ENCODE results near the gene INTS4.
"Not testable (repeated sequence)": the region's sequence is repeated elsewhere in the genome, so short reads cannot be mapped to it uniquely, and the experiment has no call there.

Gene INTS4

GRCh38 chr11:77851503-77851902 lies 143.0 kb downstream of the INTS4 start:
- no peak for ATAC-seq
- TF ChIP-seq RARB (CRISPR knock-in tag; IDR thresholded peaks at IDR 0.05) (no peak), GLIS3 (CRISPR knock-in tag; IDR thresholded peaks at IDR 0.05) (no peak), POU6F1 (CRISPR knock-in tag; IDR thresholded peaks at IDR 0.05; ENCODE audit: borderline replicate concordance, low read depth) (no peak), PPARA (CRISPR knock-in tag; IDR thresholded peaks at IDR 0.05; ENCODE audit: borderline replicate concordance) (no peak), TCF4 (CRISPR knock-in tag; IDR thresholded peaks at IDR 0.05; ENCODE audit: borderline replicate concordance) (no peak), CSDC2 (CRISPR knock-in tag; IDR thresholded peaks at IDR 0.05) (no peak), ZFP30 (CRISPR knock-in tag; IDR thresholded peaks at IDR 0.05) (no peak), SNAI2 (CRISPR knock-in tag; IDR thresholded peaks at IDR 0.05) (no peak), BACH2 (CRISPR knock-in tag; IDR thresholded peaks at IDR 0.05; ENCODE audit: borderline replicate concordance) (no peak), CREB5 (CRISPR knock-in tag; IDR thresholded peaks at IDR 0.05; ENCODE audit: low read depth) (no peak), ESRRG (CRISPR knock-in tag; IDR thresholded peaks at IDR 0.05) (no peak), ZNF70 (CRISPR knock-in tag; IDR thresholded peaks at IDR 0.05) (no peak), ZFP3 (CRISPR knock-in tag; IDR thresholded peaks at IDR 0.05) (no peak), TSHZ2 (CRISPR knock-in tag; IDR thresholded peaks at IDR 0.05) (no peak), PATZ1 (CRISPR knock-in tag; IDR thresholded peaks at IDR 0.05; ENCODE audit: borderline replicate concordance) (no peak)
- TF ChIP-seq, protein P1, sequence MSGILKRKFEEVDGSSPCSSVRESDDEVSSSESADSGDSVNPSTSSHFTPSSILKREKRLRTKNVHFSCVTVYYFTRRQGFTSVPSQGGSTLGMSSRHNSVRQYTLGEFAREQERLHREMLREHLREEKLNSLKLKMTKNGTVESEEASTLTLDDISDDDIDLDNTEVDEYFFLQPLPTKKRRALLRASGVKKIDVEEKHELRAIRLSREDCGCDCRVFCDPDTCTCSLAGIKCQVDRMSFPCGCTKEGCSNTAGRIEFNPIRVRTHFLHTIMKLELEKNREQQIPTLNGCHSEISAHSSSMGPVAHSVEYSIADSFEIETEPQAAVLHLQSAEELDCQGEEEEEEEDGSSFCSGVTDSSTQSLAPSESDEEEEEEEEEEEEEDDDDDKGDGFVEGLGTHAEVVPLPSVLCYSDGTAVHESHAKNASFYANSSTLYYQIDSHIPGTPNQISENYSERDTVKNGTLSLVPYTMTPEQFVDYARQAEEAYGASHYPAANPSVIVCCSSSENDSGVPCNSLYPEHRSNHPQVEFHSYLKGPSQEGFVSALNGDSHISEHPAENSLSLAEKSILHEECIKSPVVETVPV (CRISPR knock-in tag; IDR thresholded peaks at IDR 0.05) = no peak

DNA sequence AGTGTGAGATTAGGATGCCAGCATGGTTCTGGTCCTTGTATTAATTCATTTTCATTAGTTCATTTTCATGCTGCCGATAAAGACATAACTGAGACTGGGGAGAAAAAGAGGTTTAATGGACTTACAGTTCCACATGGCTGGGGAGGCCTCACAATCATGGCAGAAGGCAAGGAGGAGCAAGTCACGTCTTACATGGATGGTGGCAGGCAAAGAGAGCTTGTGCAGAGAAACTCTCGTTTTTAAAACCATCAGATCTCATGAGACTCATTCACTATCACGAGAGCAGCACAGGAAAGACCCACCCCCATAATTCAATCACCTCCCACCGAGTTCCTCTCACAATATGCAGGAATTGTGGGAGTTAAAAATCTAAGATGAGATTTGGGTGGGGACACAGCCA lies 150.8 kb downstream of the INTS4 start:
- ATAC-seq = not testable (repeated sequence)

DNA sequence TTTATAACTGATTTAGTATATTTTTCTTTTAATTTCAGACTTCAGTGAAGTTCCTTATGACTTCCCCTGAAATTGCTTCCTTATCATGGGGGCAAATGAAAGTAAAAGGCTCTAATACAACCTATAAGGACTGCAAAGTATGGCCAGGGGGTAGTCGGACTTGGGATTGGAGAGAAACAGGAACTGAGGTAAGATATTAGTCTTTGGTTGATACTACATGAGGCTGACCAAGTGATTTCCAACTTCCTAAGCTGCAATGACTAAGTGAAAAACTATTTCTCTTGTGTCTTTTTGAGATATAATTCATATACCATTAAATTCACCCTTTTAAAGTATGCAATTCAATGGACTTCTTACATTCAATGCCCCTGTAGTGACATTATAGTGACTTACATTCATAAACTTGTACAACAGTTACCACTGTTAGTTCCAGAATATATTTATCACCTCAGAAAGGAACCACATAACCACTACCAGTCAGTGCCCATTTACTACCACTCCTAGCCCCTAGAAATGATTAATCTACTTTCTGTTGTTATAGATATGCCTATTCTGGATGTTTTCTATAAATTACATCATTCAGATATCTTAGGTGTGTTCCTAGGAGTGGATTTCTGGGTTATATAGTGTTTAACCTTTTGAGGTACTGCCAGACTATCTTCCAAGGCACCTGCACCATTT lies 151.9 kb downstream of the INTS4 start:
- TF ChIP-seq PATZ1 (CRISPR knock-in tag; IDR thresholded peaks at IDR 0.05; ENCODE audit: borderline replicate concordance) = no peak
- TF ChIP-seq ZFP30 (CRISPR knock-in tag; IDR thresholded peaks at IDR 0.05) = no peak
- no peak for TF ChIP-seq BACH2 (CRISPR knock-in tag; IDR thresholded peaks at IDR 0.05; ENCODE audit: borderline replicate concordance)
- no peak for TF ChIP-seq ARNTL (CRISPR knock-in tag; IDR thresholded peaks at IDR 0.05; ENCODE audit: borderline replicate concordance, low read depth)
- no peak for TF ChIP-seq TOX (CRISPR knock-in tag; IDR thresholded peaks at IDR 0.05; ENCODE audit: borderline replicate concordance)
- TF ChIP-seq ESRRG (CRISPR knock-in tag; IDR thresholded peaks at IDR 0.05) = no peak
- no peak for TF ChIP-seq CSDC2 (CRISPR knock-in tag; IDR thresholded peaks at IDR 0.05)
- no peak for TF ChIP-seq ZC3H10 (CRISPR knock-in tag; IDR thresholded peaks at IDR 0.05)
- TF ChIP-seq PPARA (CRISPR knock-in tag; IDR thresholded peaks at IDR 0.05; ENCODE audit: borderline replicate concordance) = no peak
- no peak for TF ChIP-seq SNAI2 (CRISPR knock-in tag; IDR thresholded peaks at IDR 0.05)
- TF ChIP-seq, protein P1 (CRISPR knock-in tag; IDR thresholded peaks at IDR 0.05) = no peak
- TF ChIP-seq ZNF70 (CRISPR knock-in tag; IDR thresholded peaks at IDR 0.05) = no peak
- no peak for ATAC-seq
